Measurements from ENCODE around the gene DPYSL5. TPM values are rescaled to one million over a fixed set of nuclear protein-coding genes. Genes with fewer than 3 reads are reported as not detected.

Gene DPYSL5
- total and polyA plus RNA-seq, 2 of the 8 experiments (the other 6 are each of a cell fraction or from before 2014, with no cell fraction given), result 11.9 to 16.4 TPM

DNA sequence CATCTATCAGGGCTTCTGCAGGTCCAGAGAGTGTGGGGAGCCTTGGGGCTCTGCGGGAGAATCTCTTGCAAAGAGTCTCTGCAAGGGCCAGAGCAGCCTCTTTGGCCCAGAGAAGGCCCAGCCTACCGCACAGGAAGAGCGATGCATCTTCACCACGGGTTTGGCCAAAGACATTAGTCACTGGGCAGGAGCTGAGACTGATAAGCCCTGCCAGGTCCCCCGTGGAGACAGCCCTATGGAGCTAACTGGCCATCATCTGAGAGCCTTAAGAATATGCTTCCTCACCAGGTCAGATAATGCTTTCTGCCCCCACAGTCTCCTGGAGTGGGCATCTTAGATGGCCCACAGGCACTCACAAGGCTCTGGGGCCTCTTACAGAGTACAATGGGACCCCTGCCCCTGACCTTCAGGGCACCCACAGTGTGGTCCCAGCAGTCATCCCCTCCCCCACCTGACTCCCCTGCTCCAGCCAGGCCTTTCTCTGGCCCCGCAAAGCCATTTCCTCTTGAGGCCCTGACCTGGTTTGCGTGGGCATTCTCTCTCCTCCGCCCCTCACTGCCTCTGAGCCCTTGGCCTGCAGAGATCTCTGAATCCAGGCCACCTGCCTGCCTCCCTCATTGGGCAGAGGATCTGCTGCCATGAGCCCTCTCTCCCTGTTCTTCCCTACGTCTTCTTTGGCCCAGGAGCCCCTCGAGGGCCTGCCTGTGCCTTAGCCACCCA is 90.6 kb downstream of the DPYSL5 start (continued):
- TF ChIP-seq RFX5 (IDR thresholded peaks at IDR 0.05; ENCODE audit: borderline replicate concordance, low read depth, low read length) (no peak), NRF1 (IDR thresholded peaks at IDR 0.05; ENCODE audit: low read depth, low read length) (no peak), SAP30 (IDR thresholded peaks at IDR 0.05; ENCODE audit: insufficient read depth, insufficient replicate concordance, low read length) (no peak), RBBP5 (IDR thresholded peaks at IDR 0.05; ENCODE audit: borderline replicate concordance, low read depth, low read length) (no peak), KDM1A (IDR thresholded peaks at IDR 0.05; ENCODE audit: borderline replicate concordance, low read length) (no peak), JUND (IDR thresholded peaks at IDR 0.05; ENCODE audit: low read length) (no peak), FOSL1 (IDR thresholded peaks at IDR 0.05; ENCODE audit: insufficient read depth, low read depth, low read length) (no peak)
